CD14-positive monocyte (primary cell): ENCODE measurements around the gene FXYD6. TPM values are rescaled to one million over a fixed set of nuclear protein-coding genes. Genes with fewer than 3 reads are reported as not detected.

Experiments used
- DNase-seq, 3 donors: peaks; one replicate each; pipeline ENCODE4 v3.0.0-alpha.2; 2011 to 2022
- H2AFZ ChIP-seq: 2 replicates; pipeline ENCODE4 v1.6.0; 2012; ENCODE audit warnings: mild to moderate bottlenecking, low read depth, low read length, inconsistent platforms; ENCODE audit not compliant: insufficient read depth, poor library complexity, severe bottlenecking
- H3K27ac ChIP-seq, 2 donors: 1 replicate in 1 of 2; 2 replicates in 1 of 2; pipeline ENCODE4 v1.5.1; 2012 to 2013; ENCODE audit warnings: low read length in 2 of 2, control low read depth in 1 of 2, inconsistent platforms in 1 of 2, low read depth in 1 of 2, mild to moderate bottlenecking in 1 of 2
- H3K27me3 ChIP-seq, 2 donors: one replicate each; pipeline versions ENCODE4 v1.6.0 to v1.6.1; 2011 to 2013; ENCODE audit warnings: low read length in 2 of 2; ENCODE audit not compliant: control insufficient read depth in 2 of 2, insufficient read depth in 2 of 2
- H3K36me3 ChIP-seq, 2 donors: replicated peaks in 1 of 2; 1 replicate in 1 of 2; 2 replicates in 1 of 2; pipeline versions ENCODE4 v1.5.1 to v1.6.1; 2012 to 2013; ENCODE audit warnings: low read length in 2 of 2, control low read depth in 1 of 2, inconsistent platforms in 1 of 2, mild to moderate bottlenecking in 1 of 2; ENCODE audit not compliant: insufficient read depth in 2 of 2, control insufficient read depth in 1 of 2
- H3K4me1 ChIP-seq, 2 donors: 1 replicate in 1 of 2; 2 replicates in 1 of 2; pipeline versions ENCODE4 v1.5.1 to v1.6.1; 2012 to 2013; ENCODE audit warnings: low read length in 2 of 2, control low read depth in 1 of 2, inconsistent platforms in 1 of 2, mild to moderate bottlenecking in 1 of 2, moderate library complexity in 1 of 2; ENCODE audit not compliant: insufficient read depth in 2 of 2, control insufficient read depth in 1 of 2
- H3K4me2 ChIP-seq: replicated peaks from 2 replicates; pipeline ENCODE3; 2012; ENCODE audit warnings: low read length, moderate library complexity, mild to moderate bottlenecking; ENCODE audit not compliant: poor library complexity, severe bottlenecking; ENCODE audit errors: extremely low read depth
- H3K4me3 ChIP-seq, 3 experiments: fragments of 200-600 bp in 1 of 3; sonication (generic) in 1 of 3; replicated peaks in 1 of 3; 1 replicate in 2 of 3; 2 replicates in 1 of 3; pipeline ENCODE4 v1.5.1; 2011 to 2013; ENCODE audit warnings: low read length in 3 of 3, mild to moderate bottlenecking in 3 of 3, control low read depth in 2 of 3, low read depth in 2 of 3, inconsistent platforms in 1 of 3, moderate library complexity in 1 of 3
- H3K79me2 ChIP-seq: 2 replicates; pipeline ENCODE4 v1.6.0; 2012; ENCODE audit warnings: mild to moderate bottlenecking, control low read depth, inconsistent platforms, low read length, moderate library complexity; ENCODE audit not compliant: insufficient read depth
- H3K9ac ChIP-seq: 2 replicates; pipeline ENCODE4 v1.6.0; 2017; ENCODE audit warnings: low read length, mild to moderate bottlenecking; ENCODE audit not compliant: insufficient read depth, poor library complexity, severe bottlenecking
- H3K9me3 ChIP-seq, 2 donors: replicated peaks in 1 of 2; 1 replicate in 1 of 2; 2 replicates in 1 of 2; pipeline versions ENCODE4 v1.5.1 to v1.6.1; 2012 to 2013; ENCODE audit warnings: low read length in 2 of 2, control low read depth in 1 of 2; ENCODE audit not compliant: control insufficient read depth in 1 of 2, insufficient read depth in 1 of 2
- H4K20me1 ChIP-seq: 2 replicates; pipeline ENCODE4 v1.6.0; 2012; ENCODE audit warnings: mild to moderate bottlenecking, low read length, control low read depth, moderate library complexity; ENCODE audit not compliant: insufficient read depth
- H3K27ac Mint-ChIP-seq, 7 donors: one replicate each; pipeline ENCODE4 v1.8.0; 2020; ENCODE audit warnings: mild to moderate bottlenecking in 7 of 7, mixed read lengths in 7 of 7, moderate library complexity in 6 of 7, inconsistent platforms in 2 of 7
- H3K27me3 Mint-ChIP-seq, 3 donors: one replicate each; pipeline ENCODE4 v1.8.0; 2021 to 2022; ENCODE audit warnings: low read depth in 3 of 3, mild to moderate bottlenecking in 3 of 3, mixed read lengths in 3 of 3, moderate library complexity in 3 of 3, inconsistent platforms in 1 of 3
- H3K36me3 Mint-ChIP-seq, 2 donors: one replicate each; pipeline ENCODE4 v1.8.0; 2020; ENCODE audit warnings: mixed read lengths in 2 of 2, inconsistent platforms in 1 of 2, mild to moderate bottlenecking in 1 of 2
- H3K4me1 Mint-ChIP-seq: one replicate; pipeline ENCODE4 v1.8.0; 2020; ENCODE audit warnings: mild to moderate bottlenecking, mixed read lengths
- H3K4me3 Mint-ChIP-seq, 2 donors: one replicate each; pipeline ENCODE4 v1.8.0; 2020; ENCODE audit warnings: mild to moderate bottlenecking in 2 of 2, mixed read lengths in 2 of 2, moderate library complexity in 1 of 2
- H3K9me3 Mint-ChIP-seq, 7 donors: one replicate each; pipeline ENCODE4 v1.8.0; 2020 to 2022; ENCODE audit warnings: mixed read lengths in 7 of 7, mild to moderate bottlenecking in 6 of 7, moderate library complexity in 6 of 7, inconsistent platforms in 2 of 7
- WGBS: methylation state at CpG from one replicate; pipeline ENCODE4 v1.1.5; 2013; ENCODE audit warnings: missing lambda C conversion rate; ENCODE audit not compliant: insufficient coverage; 5-methylcytosine and 5-hydroxymethylcytosine counted together
- intact Hi-C, 2 donors: fragments of 100-400 bp; cut with micrococcal nuclease; formaldehyde crosslinking; loops; one replicate each; pipeline versions ENCODE4 v1.15.0 to v1.15.1; 2023
- polyA plus RNA-seq, 3 donors: library from polyadenylated mRNA; depleted of rRNA in 1 of 3; unstranded in 2 of 3; stranded (reverse) in 1 of 3; fragments of 300-500 nt in 2 of 3; fragments of >200 nt in 1 of 3; fragmentation: Illumina TruSeq in 2 of 3; gene quantifications; 1 replicate in 2 of 3; 2 replicates in 1 of 3; pipeline ENCODE4 v1.2.3, GENCODE V29; 2012 to 2021
- TF ChIP-seq, protein P1 (sequence below): fragments of 200-600 bp; IDR thresholded peaks from one replicate; pipeline ENCODE4 v1.8.0; 2022; ENCODE audit warnings: antibody characterized with exemption, mild to moderate bottlenecking

The FXYD6 gene
- polyA plus RNA-seq, 3 donors = 36.4 to 52.1 (median 44.1) TPM

GRCh38 chr11:117860139-117860538, 16.3 kb downstream of the FXYD6 start:
- WGBS = 76% methylated on average over 5 of the region's 6 CpGs
- Histone ChIP-seq H2AFZ (no peak overlapping the region), H3K36me3 (no peaks in the 10 kb centered on the region), H3K27me3 (no peaks in the 10 kb centered on the region), H3K9me3 (no peaks in the 10 kb centered on the region), H3K9ac (no peak overlapping the region), H3K79me2 (no peaks in the 10 kb centered on the region), H4K20me1 (no peaks in the 10 kb centered on the region), H3K4me3 (no peak overlapping the region), H3K27ac (no peak overlapping the region), H3K4me2 (no peak overlapping the region), H3K4me1 (peaks cover 18 to 27% of the 10 kb centered on the region in 2 donors)
- TF ChIP-seq, protein P1, sequence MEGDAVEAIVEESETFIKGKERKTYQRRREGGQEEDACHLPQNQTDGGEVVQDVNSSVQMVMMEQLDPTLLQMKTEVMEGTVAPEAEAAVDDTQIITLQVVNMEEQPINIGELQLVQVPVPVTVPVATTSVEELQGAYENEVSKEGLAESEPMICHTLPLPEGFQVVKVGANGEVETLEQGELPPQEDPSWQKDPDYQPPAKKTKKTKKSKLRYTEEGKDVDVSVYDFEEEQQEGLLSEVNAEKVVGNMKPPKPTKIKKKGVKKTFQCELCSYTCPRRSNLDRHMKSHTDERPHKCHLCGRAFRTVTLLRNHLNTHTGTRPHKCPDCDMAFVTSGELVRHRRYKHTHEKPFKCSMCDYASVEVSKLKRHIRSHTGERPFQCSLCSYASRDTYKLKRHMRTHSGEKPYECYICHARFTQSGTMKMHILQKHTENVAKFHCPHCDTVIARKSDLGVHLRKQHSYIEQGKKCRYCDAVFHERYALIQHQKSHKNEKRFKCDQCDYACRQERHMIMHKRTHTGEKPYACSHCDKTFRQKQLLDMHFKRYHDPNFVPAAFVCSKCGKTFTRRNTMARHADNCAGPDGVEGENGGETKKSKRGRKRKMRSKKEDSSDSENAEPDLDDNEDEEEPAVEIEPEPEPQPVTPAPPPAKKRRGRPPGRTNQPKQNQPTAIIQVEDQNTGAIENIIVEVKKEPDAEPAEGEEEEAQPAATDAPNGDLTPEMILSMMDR = no peak
- intact Hi-C loops = no loop called here
- H3K4me1 Mint-ChIP-seq = peaks cover 27% of the 10 kb centered on the region
- no peak for DNase-seq
- no peak overlapping the region for H3K27ac Mint-ChIP-seq
- no peaks in the 10 kb centered on the region for H3K36me3 Mint-ChIP-seq
- peaks cover 0 to 5% (median 1%) of the 10 kb centered on the region in 3 donors for H3K27me3 Mint-ChIP-seq
- H3K9me3 Mint-ChIP-seq = peaks cover 0 to 3% (median 0%) of the 10 kb centered on the region in 7 donors
- H3K4me3 Mint-ChIP-seq = no peak overlapping the region

DNA sequence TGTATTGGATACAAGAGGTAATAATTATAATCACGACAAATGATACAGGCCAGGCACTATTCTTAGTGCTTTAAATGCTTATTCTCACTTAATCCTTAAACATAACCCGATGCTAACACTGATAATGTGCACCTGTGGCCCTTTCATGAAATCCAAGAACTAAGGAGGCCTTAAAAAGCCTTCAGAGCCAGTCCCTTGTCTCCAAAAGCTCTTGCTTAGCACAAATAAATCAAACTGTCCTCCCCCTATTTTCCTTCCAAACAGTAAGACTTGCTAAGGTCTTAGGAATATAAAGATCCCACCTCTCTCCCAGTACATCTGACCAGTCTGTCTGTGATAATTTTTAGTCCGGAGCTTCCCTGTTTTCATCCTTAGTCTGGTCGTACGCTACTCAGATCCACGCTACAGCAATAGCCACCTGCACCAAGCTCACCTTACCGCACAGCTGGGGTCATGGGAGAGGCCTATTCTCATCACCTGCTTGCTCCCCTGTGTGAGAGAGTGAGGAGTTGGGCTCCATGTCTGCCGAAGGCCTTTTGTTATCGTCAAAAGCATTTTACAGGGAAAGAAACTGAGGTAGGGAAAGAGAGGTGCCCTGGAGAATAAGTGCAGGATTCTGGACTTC, 16.9 kb downstream of the FXYD6 start:
- no peak for DNase-seq
- Histone ChIP-seq H3K36me3 (no peaks in the 10 kb centered on the region), H2AFZ (no peak overlapping the region), H3K9me3 (no peaks in the 10 kb centered on the region), H4K20me1 (no peaks in the 10 kb centered on the region), H3K4me1 (peaks cover 18 to 27% of the 10 kb centered on the region in 2 donors), H3K79me2 (no peaks in the 10 kb centered on the region), H3K27me3 (no peaks in the 10 kb centered on the region), H3K27ac (no peak overlapping the region), H3K4me2 (no peak overlapping the region), H3K4me3 (no peak overlapping the region), H3K9ac (no peak overlapping the region)
- Mint-ChIP-seq H3K27ac (no peak overlapping the region), H3K4me3 (no peak overlapping the region), H3K4me1 (peaks cover 27% of the 10 kb centered on the region), H3K27me3 (peaks cover 0 to 5% (median 1%) of the 10 kb centered on the region in 3 donors), H3K9me3 (peaks cover 0 to 3% (median 0%) of the 10 kb centered on the region in 7 donors), H3K36me3 (no peaks in the 10 kb centered on the region)
- intact Hi-C loops = loop anchor here in 1 of 2 donors (10.0 kb wide), 1 partner anchor 45 kb away; no protein-coding TSS in a partner anchor
- WGBS = 100% methylated on average over 3 of the region's 9 CpGs
- TF ChIP-seq, protein P1 = no peak
